H9 (cell line): ENCODE measurements around the gene HSD17B12. TPM values are rescaled to one million over a fixed set of nuclear protein-coding genes. Genes with fewer than 3 reads are reported as not detected.

Experiments used
- DNase-seq: peaks from one replicate; pipeline ENCODE4 v3.0.0-alpha.2; 2017
- H2AFZ ChIP-seq: one replicate; pipeline ENCODE4 v1.6.1; 2013; ENCODE audit warnings: mild to moderate bottlenecking, low read length, control low read depth, moderate library complexity
- H2AK5ac ChIP-seq: 2 replicates; pipeline ENCODE4 v1.6.1; 2013; ENCODE audit warnings: low read length, control low read depth, mixed read lengths; ENCODE audit not compliant: insufficient read length
- H2BK120ac ChIP-seq: one replicate; pipeline ENCODE4 v1.6.1; 2013; ENCODE audit warnings: low read depth, mild to moderate bottlenecking, low read length, control low read depth, inconsistent platforms; ENCODE audit not compliant: poor library complexity, severe bottlenecking
- H2BK12ac ChIP-seq: 2 replicates; pipeline ENCODE4 v1.6.1; 2013; ENCODE audit warnings: low read length, control low read depth, mixed read lengths, low read depth; ENCODE audit not compliant: insufficient read length
- H2BK15ac ChIP-seq: 2 replicates; pipeline ENCODE4 v1.6.1; 2013; ENCODE audit warnings: low read depth, low read length, control low read depth
- H2BK20ac ChIP-seq: one replicate; pipeline ENCODE4 v1.6.1; 2013; ENCODE audit warnings: low read depth, mild to moderate bottlenecking, low read length, control low read depth, inconsistent platforms; ENCODE audit not compliant: poor library complexity, severe bottlenecking
- H2BK5ac ChIP-seq: 2 replicates; pipeline ENCODE4 v1.6.1; 2013; ENCODE audit warnings: low read length, control low read depth, mixed read lengths; ENCODE audit not compliant: insufficient read length
- H3K14ac ChIP-seq: 2 replicates; pipeline ENCODE4 v1.6.1; 2013; ENCODE audit warnings: low read length, control low read depth; ENCODE audit not compliant: insufficient read depth
- H3K18ac ChIP-seq: 2 replicates; pipeline ENCODE4 v1.6.1; 2013; ENCODE audit warnings: low read depth, mild to moderate bottlenecking, mixed read lengths, low read length, control low read depth; ENCODE audit not compliant: insufficient read length
- H3K23ac ChIP-seq: 2 replicates; pipeline ENCODE4 v1.6.1; 2013; ENCODE audit warnings: low read length, control low read depth, mixed read lengths, low read depth; ENCODE audit not compliant: insufficient read length
- H3K23me2 ChIP-seq: 2 replicates; pipeline ENCODE4 v1.6.1; 2013; ENCODE audit warnings: low read depth, mild to moderate bottlenecking, mixed read lengths, low read length, control low read depth; ENCODE audit not compliant: insufficient read length, poor library complexity, severe bottlenecking
- H3K27ac ChIP-seq: 2 replicates; pipeline ENCODE4 v1.5.1; 2013; ENCODE audit warnings: low read length, control low read depth, mixed read lengths, low read depth; ENCODE audit not compliant: insufficient read length
- H3K27me3 ChIP-seq: 2 replicates; pipeline ENCODE4 v1.6.1; 2013; ENCODE audit warnings: low read length, control low read depth, inconsistent platforms; ENCODE audit not compliant: insufficient read depth
- H3K4ac ChIP-seq: 2 replicates; pipeline ENCODE4 v1.6.1; 2013; ENCODE audit warnings: low read depth, mild to moderate bottlenecking, control low read depth, inconsistent platforms, low read length, moderate library complexity
- H3K4me1 ChIP-seq: 2 replicates; pipeline ENCODE4 v1.6.1; 2013; ENCODE audit warnings: low read length, control low read depth, inconsistent platforms; ENCODE audit not compliant: insufficient read depth
- H3K4me2 ChIP-seq: 2 replicates; pipeline ENCODE4 v1.6.1; 2013; ENCODE audit warnings: low read length, control low read depth, mixed read lengths; ENCODE audit not compliant: insufficient read length, insufficient read depth
- H3K56ac ChIP-seq: 2 replicates; pipeline ENCODE4 v1.6.1; 2013; ENCODE audit warnings: low read depth, mild to moderate bottlenecking, mixed read lengths, low read length, control low read depth; ENCODE audit not compliant: insufficient read length
- H3K79me1 ChIP-seq: 2 replicates; pipeline ENCODE4 v1.6.1; 2013; ENCODE audit warnings: low read depth, mild to moderate bottlenecking, moderate library complexity, low read length, control low read depth, inconsistent platforms; ENCODE audit not compliant: insufficient read depth, poor library complexity, severe bottlenecking
- H3K79me2 ChIP-seq: 2 replicates; pipeline ENCODE4 v1.6.1; 2013; ENCODE audit warnings: low read length, control low read depth, inconsistent platforms; ENCODE audit not compliant: insufficient read depth
- H3K9ac ChIP-seq: 2 replicates; pipeline ENCODE4 v1.6.1; 2013; ENCODE audit warnings: low read length, control low read depth, mixed read lengths; ENCODE audit not compliant: insufficient read length; ENCODE audit errors: extremely low read depth
- H3K9me3 ChIP-seq: one replicate; pipeline ENCODE4 v1.6.1; 2013; ENCODE audit warnings: low read depth, low read length, inconsistent platforms; ENCODE audit not compliant: control insufficient read depth
- H3T11ph ChIP-seq: one replicate; pipeline ENCODE4 v1.6.1; 2013; ENCODE audit warnings: mild to moderate bottlenecking, low read length, control low read depth, inconsistent platforms
- H4K20me1 ChIP-seq: one replicate; pipeline ENCODE4 v1.6.1; 2013; ENCODE audit not compliant: control insufficient read depth, insufficient read length, insufficient read depth
- H4K5ac ChIP-seq: 2 replicates; pipeline ENCODE4 v1.6.1; 2013; ENCODE audit warnings: low read depth, mild to moderate bottlenecking, mixed read lengths, low read length, control low read depth; ENCODE audit not compliant: insufficient read length
- H4K8ac ChIP-seq: replicated peaks from 2 replicates; pipeline ENCODE4 v1.6.1; 2013; ENCODE audit warnings: low read length, control low read depth, mixed read lengths, low read depth; ENCODE audit not compliant: insufficient read length
- H4K91ac ChIP-seq: 2 replicates; pipeline ENCODE4 v1.6.1; 2013; ENCODE audit warnings: low read depth, mild to moderate bottlenecking, moderate library complexity, mixed read lengths, low read length, control low read depth; ENCODE audit not compliant: insufficient read length
- H3K27ac Mint-ChIP-seq, 3 experiments: 2 replicates in 2 of 3; 3 replicates in 1 of 3; pipeline ENCODE4 v1.8.0; 2020 to 2021; ENCODE audit warnings: mixed read lengths in 3 of 3, mild to moderate bottlenecking in 1 of 3, moderate library complexity in 1 of 3
- H3K27me3 Mint-ChIP-seq: 2 replicates; pipeline ENCODE4 v1.8.0; 2021; ENCODE audit warnings: low read depth, mild to moderate bottlenecking, moderate library complexity, mixed read lengths
- H3K36me3 Mint-ChIP-seq, 3 experiments: 2 replicates in 2 of 3; 3 replicates in 1 of 3; pipeline ENCODE4 v1.8.0; 2020 to 2021; ENCODE audit warnings: low read depth in 3 of 3, mixed read lengths in 3 of 3; ENCODE audit not compliant: insufficient read depth in 1 of 3
- H3K4me1 Mint-ChIP-seq, 2 experiments: 2 replicates each; pipeline ENCODE4 v1.8.0; 2020; ENCODE audit warnings: mixed read lengths in 2 of 2
- H3K4me3 Mint-ChIP-seq, 2 experiments: 2 replicates in 1 of 2; 3 replicates in 1 of 2; pipeline ENCODE4 v1.8.0; 2020 to 2021; ENCODE audit warnings: mild to moderate bottlenecking in 2 of 2, mixed read lengths in 2 of 2, moderate library complexity in 1 of 2
- H3K9me3 Mint-ChIP-seq, 2 experiments: 2 replicates in 1 of 2; 3 replicates in 1 of 2; pipeline ENCODE4 v1.8.0; 2020; ENCODE audit warnings: mild to moderate bottlenecking in 2 of 2, mixed read lengths in 2 of 2, moderate library complexity in 1 of 2
- WGBS: extraction: QIAGEN DNeasy Blood & Tissue Kit; methylation state at CpG from one replicate; pipeline ENCODE4 v1.1.7; 2013; ENCODE audit warnings: missing lambda C conversion rate, low lambda C conversion rate, mixed read lengths; ENCODE audit not compliant: insufficient read length; ENCODE audit errors: extremely low coverage; 5-methylcytosine and 5-hydroxymethylcytosine counted together
- total RNA-seq: library from RNA; stranded (reverse); gene quantifications from 2 replicates; pipeline ENCODE4 v1.2.1, GENCODE V29; 2021
- TF ChIP-seq, protein P1 (sequence below): fragments of 200-600 bp; sonication (generic); conservative IDR thresholded peaks from 3 replicates; pipeline ENCODE4 v1.8.0; 2021; ENCODE audit warnings: antibody characterized with exemption, mild to moderate bottlenecking

HSD17B12 gene
- total RNA-seq, 1 experiment from 2014 or later, result 111 TPM

DNA sequence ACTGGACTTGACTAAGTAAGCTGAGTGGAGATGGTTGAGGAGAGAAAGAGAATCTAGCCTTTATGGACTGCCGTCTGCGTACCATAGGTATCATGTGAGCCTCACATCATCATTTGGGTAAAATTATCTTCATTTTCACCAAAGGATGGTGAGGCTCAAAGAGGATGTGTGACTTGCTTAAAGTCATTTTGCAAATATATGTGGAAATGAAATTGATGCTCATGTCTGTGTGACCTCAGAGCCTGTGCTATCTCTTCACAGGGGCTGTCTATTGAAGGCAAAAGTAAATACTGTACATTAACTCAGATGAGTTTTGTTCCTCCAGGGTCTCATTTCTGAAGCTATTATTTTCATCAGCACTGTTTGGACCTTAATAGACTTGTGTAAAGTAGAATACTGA lies 116.8 kb downstream of the HSD17B12 start:
- Mint-ChIP-seq H3K4me3 (no peak overlapping the region), H3K9me3 (no peaks in the 10 kb centered on the region), H3K4me1 (no peaks in the 10 kb centered on the region), H3K36me3 (peaks cover 16 to 25% (median 17%) of the 10 kb centered on the region in 3 experiments; a peak in 6 of 7 replicates), H3K27ac (no peak overlapping the region), H3K27me3 (no peaks in the 10 kb centered on the region)
- Histone ChIP-seq H3T11ph (no peak overlapping the region), H2BK12ac (no peak overlapping the region), H2BK15ac (no peak overlapping the region), H3K27me3 (no peaks in the 10 kb centered on the region), H2AFZ (no peak overlapping the region), H2BK120ac (no peak overlapping the region), H4K5ac (no peak overlapping the region), H3K23ac (no peak overlapping the region), H3K4me1 (no peaks in the 10 kb centered on the region), H3K79me1 (no peaks in the 10 kb centered on the region), H4K20me1 (no peaks in the 10 kb centered on the region), H3K9ac (no peak overlapping the region), H3K4me2 (no peak overlapping the region), H3K14ac (no peak overlapping the region), H4K91ac (no peak overlapping the region), H3K56ac (no peak overlapping the region), H2AK5ac (no peak overlapping the region), H3K18ac (no peak overlapping the region), H3K23me2 (no peaks in the 10 kb centered on the region), H3K9me3 (no peaks in the 10 kb centered on the region), H3K79me2 (no peaks in the 10 kb centered on the region), H2BK5ac (no peak overlapping the region), H3K27ac (no peak overlapping the region), H4K8ac (no peak overlapping the region), H3K4ac (no peak overlapping the region), H2BK20ac (no peak overlapping the region)
- TF ChIP-seq, protein P1, sequence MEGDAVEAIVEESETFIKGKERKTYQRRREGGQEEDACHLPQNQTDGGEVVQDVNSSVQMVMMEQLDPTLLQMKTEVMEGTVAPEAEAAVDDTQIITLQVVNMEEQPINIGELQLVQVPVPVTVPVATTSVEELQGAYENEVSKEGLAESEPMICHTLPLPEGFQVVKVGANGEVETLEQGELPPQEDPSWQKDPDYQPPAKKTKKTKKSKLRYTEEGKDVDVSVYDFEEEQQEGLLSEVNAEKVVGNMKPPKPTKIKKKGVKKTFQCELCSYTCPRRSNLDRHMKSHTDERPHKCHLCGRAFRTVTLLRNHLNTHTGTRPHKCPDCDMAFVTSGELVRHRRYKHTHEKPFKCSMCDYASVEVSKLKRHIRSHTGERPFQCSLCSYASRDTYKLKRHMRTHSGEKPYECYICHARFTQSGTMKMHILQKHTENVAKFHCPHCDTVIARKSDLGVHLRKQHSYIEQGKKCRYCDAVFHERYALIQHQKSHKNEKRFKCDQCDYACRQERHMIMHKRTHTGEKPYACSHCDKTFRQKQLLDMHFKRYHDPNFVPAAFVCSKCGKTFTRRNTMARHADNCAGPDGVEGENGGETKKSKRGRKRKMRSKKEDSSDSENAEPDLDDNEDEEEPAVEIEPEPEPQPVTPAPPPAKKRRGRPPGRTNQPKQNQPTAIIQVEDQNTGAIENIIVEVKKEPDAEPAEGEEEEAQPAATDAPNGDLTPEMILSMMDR, result no peak
- no peak for DNase-seq
- no CpG with 5 or more reads among the region's 2 CpGs for WGBS
